Measurements from ENCODE around the gene CFDP1.

DNA sequence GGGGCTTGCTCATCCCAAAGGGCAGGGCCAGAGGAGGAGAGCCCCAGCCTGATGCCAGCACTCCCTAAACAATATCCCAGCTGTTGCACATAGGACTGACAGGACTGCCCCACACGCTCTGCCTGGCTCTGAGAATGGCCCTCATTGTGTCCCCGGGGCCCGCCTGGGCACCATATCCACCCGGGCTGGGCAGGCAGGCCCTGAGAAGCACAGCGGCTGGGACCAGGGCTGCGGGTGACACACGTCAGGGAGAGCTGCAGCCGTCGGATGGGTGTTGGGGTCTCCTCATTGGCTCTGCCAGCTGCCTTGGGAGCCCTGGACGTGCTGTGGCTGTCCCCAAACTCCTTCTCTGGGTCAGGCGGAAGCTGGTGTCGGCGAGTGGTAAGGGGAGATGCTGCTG, 186.1 kb downstream of the CFDP1 start:
- TF ChIP-seq, protein P1, sequence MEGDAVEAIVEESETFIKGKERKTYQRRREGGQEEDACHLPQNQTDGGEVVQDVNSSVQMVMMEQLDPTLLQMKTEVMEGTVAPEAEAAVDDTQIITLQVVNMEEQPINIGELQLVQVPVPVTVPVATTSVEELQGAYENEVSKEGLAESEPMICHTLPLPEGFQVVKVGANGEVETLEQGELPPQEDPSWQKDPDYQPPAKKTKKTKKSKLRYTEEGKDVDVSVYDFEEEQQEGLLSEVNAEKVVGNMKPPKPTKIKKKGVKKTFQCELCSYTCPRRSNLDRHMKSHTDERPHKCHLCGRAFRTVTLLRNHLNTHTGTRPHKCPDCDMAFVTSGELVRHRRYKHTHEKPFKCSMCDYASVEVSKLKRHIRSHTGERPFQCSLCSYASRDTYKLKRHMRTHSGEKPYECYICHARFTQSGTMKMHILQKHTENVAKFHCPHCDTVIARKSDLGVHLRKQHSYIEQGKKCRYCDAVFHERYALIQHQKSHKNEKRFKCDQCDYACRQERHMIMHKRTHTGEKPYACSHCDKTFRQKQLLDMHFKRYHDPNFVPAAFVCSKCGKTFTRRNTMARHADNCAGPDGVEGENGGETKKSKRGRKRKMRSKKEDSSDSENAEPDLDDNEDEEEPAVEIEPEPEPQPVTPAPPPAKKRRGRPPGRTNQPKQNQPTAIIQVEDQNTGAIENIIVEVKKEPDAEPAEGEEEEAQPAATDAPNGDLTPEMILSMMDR (IDR thresholded peaks at IDR 0.05): no peak
- no peak for TF ChIP-seq POLR2A (IDR thresholded peaks at IDR 0.05)

Data from adrenal gland (tissue), 5 donors.